Activated gamma-delta T cell (primary cell): ENCODE measurements around the gene CATSPER1.
"Not testable (repeated sequence)": the region's sequence is repeated elsewhere in the genome, so short reads cannot be mapped to it uniquely, and the experiment has no call there.

ENCODE experiments used
- DNase-seq: peaks from one replicate; lab custom pipeline; 2025; lab: John Stamatoyannopoulos, UW

The CATSPER1 gene

DNA sequence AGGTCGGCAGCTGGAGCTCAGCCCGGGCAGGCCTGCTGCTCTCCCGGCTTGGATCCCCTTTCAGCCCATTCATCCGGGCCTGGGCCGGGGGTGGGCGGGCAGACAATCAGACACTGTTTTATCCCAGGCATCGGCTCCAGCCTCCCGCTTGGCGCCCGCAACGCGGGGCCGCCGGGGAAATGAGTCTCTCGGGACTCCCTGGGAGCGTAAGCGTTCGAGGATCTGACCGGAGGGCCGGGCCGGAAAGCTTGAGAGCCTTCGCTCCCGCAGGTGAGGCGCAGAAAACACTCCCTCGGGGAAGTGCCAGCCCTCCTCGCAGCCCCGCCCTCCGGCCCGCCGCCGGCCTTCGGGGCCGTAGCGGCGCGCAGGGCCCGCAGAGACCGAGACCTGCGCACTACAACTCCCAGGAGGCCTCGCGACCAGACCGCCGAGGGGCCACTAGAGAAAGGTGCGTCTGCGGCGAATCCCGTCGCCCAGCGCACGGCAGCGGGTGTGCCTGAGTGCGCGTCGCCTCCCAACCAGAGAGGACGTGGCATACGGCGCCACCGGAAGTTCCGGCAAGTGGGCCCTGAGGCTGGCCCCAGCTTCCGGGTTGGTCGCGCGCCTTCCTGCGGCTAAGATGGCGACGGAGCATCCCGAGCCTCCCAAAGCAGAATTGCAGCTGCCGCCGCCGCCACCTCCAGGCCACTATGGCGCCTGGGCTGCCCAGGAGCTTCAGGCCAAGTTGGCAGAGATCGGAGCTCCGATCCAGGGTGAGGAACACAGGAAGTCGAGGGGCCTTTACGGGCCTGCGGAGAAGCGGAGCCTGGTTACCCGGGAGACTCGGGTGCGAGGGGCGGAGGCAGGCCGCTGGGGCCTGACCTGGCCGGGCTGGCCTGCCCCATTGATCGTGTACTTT lies 25.7 kb upstream of the CATSPER1 start, which contains the start of gene SF3B2:
SF3B2 (plus strand) TSS at position 599 of the 898 bp plus-strand sequence; CDS start at position 620, 21 bp downstream.
- peak; percentile 95 for DNase-seq

DNA sequence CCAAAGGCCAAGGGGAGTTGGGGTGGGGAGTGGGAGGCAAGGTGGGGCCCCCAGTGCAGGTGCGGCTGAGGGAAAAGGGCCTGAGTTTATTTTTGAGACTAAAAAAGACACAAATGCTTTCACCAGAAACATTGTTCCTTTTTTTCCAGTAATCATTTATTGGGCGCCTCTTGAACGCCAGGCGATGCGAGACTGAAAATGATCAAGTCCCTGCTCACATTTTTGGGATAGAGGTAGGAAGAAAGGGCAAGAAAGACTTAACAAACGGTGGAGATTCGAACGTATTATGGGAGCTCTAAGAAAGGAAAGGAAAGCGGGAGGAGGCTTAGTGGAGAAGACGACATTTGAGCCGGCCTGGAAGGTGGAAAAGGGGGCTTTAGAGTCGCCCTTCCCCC lies 25.1 kb upstream of the CATSPER1 start:
- DNase-seq = no peak

DNA sequence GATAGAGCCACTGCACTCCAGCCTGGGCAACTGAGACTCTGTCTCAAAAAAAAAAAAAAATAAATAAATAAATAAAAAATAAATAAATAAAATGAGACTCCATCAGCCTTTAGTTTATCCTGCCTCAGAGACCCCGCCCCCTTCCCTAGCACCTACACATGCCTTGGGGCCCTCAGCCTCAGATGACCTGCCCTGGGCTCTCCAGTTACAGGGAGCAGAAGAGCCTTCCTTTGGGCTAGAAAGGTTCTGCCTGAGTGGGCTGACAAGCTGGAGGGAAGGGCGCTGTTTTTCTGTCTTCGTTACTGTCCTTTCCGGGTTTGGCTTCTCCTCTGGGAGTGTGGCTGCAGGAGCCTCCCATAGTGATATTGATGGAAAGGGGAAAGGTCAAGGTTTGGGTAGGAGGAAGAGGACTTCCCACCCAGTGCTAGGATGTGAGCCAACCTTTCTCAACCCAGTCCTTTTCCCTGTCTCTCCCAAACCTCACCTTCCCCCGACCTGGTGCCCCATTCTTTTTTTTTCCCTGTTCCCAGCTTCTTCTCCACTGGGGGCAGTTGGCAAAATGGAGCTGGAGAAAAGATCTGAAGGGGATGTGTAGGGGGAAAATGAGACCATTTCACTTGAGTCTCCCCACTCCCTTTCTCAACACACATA lies 24.4 kb upstream of the CATSPER1 start:
- DNase-seq = no peak

DNA sequence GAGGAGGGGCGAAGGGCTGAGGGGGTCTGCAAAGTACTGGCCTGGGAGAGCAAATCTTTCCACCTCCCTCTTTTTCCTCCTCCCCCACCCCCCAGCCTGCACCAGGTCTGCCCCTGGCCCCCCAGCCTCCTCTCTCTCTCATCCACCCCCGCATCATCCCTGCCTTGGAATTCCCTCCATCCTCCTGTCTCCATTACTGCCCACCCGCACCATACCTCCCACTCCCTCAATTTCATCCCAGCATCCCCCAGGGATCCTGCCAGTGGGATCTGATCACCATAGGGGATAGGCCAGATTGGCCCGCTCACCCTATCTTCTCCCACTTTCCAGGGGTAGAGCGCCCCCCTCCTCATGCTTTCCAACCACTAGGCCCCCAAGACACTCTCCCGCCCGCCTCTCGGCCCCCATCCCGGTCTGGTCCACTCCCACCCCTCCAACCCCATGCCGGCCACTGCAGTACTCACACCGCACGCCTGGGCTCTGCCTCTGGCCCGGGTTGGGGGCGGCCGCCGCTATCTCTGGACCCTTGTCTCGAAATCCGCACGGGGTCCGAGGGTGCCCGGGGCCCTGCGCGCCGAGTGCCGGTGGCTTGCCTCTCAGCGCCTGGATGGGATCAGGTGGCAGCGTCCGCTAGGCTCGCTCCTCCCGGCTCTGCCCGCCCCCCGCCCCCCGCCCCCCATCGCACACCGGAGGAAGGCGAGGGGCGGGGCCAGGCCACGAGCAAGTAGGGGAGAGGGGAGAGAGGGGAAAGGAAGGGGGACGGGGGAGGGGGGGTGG lies 22.5 kb upstream of the CATSPER1 start, which contains the start of gene GAL3ST3:
GAL3ST3 (minus strand) TSS at position 615 of the 777 bp plus-strand sequence. CDS start 3,746 bp downstream, outside the sequence.
- DNase-seq = no peak

DNA sequence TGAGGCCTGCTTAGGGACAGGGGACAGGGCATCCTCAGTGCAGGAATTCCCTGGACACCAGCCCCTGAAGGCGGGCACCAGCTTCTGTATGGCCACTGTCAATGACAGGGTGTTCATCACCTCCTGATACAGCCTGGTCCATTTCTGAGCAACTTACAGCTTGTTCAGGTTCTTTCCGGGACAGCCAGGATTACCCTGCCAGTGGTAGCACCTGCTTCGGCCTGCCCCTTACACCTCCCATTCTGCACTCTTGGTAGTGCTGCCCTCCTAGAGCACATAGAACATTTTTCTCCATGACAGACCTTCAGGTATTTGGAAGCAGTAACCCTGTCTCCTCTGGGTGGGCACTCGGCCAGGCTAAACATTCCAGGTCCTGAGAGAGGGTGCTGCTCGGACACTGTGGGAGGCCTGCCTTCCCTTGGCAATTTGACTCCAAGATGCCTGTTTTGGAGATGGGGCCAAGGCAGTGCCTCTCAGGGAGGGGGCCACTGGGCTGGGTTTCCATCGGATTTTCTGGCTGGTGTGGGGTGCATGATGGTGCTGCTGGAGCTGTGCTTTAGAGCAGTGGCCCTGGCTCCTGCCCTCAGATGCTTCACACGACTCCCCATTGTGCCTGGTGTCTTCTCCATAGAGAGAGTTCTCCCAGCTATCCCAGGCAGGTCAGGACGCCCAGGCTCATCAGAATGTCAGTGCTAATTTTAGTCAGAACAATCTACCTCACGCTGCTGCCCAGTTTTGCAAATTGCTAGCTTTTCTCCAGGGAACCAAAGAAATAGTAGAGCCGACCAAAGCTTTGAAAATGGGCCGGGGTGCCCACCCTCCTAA lies 21.5 kb upstream of the CATSPER1 start:
- no peak for DNase-seq

DNA sequence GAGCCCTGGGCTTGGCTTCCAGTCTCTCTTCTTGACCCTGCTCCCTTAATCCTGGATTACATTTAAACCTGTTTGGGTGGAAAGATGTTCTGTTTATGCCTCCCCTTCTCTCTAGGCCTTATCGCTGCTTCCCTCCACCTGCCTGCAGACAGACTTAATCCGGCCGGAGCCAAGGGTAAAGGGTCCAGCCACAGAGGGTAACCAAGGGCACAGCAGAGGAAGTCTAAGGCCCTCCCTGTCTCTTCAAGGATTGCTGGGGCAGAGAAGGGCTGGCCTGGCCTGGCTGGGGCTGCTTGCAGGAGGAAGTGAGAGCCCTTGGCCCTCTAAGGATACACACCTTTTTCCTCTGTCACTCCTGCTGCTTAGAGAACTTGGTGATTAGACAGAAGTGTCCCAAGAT lies 20.6 kb upstream of the CATSPER1 start:
- DNase-seq = no peak

DNA sequence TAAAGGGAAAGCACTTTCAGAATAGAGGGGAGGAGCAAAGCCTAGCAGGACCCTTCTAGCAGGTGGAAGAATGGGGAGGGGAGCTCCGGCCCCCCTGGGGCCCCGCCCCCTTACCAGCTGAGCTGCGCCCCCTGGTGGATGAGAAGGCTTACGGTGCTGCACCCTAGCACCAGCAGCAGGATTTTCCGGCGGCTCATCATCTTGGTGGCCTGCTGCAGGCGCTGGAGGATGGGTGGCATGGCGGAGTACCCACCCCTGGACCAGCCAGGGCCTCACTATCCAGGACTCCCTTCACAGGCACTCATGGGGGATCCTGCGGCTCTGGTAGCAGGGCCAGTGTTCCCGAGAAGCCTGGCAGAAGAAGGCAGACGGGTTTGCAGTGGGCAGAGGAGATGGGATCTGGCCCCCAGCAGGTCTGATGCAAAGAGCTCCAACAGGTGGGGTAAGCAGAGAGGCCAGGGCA lies 18.9 kb upstream of the CATSPER1 start:
- DNase-seq = peak; percentile 42

DNA sequence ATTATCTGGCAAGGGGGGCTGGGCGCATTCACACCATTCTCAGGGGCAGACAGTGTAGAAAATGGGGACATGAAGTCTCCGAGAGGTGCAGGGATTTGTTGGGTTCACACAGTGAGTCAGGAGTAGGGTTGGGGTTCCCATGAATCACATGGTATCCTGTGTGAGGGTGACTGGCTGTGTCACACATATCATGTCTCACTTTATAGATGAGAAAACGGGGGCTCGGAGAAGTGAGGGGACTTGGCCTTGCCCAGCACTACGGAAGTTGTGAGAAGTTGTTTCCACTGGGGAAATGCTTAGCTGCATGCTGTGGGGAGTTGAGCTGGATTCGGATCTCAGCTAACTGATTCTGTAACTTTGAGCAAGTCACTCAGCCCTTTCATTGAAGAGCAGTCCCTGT lies 18.5 kb upstream of the CATSPER1 start:
- no peak for DNase-seq

DNA sequence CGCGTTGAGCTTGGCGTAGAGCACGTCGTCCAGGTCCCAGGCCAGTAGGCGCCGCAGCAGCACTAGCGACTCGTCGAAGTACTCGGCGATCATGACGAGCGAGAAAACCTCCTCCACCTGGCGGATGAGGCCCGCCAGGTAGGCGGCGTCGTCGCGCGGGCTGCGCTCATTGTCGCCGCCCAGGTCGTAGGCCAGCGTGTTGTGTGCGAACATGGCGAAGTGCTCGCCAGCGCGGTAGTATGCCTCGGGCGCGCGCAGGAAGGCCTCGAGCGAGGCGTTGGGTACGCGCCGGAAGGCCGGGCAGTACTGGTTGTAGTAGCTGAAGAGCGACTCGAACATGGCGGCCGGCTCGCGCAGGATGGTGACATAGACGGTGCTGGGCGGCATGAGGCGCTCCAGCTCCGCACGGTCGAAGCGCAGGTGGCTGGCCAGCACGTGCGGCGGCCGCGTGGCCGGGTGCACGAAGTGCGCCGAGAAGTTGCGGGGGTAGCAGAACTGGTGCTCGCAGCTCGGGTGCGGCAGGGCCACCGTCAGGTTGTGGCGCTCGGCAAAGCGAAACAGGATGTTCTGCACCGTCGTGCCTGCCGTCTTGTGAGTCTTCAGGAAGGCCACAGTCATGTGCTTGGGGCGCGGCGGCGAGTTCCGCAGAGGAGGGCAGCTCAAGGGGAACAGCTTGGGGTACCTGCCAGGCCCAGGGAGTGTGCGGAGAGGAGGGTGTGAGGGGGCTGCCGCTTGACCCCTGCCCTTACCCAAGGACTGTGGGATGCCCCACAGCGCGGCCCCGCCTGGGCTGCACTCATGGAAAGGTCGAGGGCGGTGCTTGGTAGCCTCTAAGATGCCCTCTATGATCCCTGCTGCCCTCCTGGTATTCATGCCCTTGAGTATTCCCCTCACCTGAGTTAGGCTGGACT lies 17.0 kb upstream of the CATSPER1 start:
- DNase-seq = no peak

DNA sequence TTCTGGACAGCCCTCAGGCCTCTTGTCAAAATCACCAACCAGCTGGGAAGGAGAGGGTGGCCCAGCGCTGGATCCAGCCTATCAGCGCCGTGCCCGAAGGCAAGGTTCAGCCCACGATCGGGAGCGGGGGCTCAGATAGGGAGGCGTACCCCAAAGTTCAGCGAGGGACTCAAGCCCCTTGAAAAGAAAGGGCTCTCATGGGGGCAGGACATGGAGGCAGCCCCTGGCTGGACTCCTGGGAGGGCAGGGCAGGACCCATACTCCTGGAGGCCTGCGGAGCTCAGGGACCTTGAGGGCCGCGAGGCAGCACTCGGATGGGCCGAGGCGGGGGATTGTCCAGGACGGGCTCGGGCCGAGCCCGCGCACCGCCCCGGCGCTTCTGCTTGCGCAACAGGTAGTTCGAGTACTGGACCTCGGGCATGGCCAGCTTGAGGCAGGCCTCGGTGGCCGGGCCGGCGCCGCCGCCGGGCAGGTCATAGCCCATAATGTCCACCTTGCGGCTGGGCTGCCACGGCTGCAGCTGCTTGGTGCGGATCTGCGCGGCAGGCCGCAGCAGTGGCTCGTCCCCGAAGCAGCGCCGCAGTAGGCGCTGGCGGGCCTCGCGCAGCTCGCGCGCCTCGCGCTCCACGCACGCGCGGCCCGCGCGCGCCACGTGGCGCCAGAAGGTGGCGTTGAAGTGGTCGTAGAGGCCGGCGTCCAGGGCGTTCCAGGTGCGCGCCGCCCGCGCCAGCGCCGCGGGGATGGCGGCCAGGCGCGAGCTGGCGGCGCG lies 16.1 kb upstream of the CATSPER1 start:
- no peak for DNase-seq

DNA sequence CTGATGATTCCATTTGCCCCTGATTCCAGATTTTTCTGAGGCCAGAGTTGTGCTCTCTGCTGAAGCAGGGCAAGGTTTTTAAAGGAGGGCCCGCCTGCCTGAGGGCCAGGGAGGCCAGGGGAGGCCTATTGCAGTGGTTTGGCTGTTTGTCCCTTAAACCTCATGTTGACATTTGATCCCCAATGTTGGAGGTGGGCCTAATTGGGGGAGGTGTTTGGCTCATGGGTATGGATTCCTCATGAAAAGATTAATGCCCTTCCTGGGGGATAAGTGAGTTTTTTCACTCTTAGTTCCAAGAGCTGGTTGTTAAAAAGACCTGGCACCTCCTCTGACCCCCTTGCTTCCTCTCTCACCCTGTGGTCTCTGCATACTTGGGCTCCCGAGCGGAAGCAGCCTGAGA lies 13.5 kb upstream of the CATSPER1 start:
- no peak for DNase-seq

DNA sequence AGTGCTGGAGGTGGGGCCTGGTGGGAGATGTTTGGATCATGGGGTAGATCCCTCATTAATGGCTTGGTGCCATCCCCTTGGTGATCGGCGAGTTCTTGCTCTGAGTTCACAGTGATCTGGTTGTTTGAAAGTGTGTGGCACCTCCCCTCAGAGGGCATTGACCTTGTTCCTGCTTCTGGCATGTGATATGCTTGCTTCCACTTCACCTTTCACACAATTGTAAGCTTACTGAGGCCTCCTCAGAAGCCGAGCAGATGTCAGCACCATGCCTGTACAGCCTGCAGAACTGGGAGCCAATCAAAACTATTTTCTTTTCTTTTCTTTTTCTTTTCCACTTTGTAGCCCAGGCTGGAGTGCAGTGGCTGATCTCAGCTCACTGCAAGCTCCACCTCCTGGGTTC lies 11.0 kb upstream of the CATSPER1 start:
- no peak for DNase-seq

DNA sequence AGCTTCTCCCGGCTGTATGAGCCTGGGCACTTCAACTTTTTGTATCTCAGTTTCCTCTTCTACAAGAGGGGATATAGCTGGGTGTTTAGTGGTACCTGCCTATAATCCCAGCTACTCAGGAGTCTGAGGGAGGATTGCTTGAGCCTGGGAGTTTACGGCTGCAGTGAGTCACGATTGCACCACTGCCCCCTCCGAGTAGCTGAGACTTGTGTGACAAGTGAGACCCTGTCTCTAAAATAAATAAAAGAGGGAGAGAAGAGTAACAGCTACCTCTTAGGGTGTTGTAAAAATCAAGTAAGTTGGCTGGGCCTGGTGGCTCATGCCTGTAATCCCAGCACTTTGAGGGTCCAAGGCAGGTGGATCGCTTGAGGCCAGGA lies 10.0 kb upstream of the CATSPER1 start:
- DNase-seq = no peak

DNA sequence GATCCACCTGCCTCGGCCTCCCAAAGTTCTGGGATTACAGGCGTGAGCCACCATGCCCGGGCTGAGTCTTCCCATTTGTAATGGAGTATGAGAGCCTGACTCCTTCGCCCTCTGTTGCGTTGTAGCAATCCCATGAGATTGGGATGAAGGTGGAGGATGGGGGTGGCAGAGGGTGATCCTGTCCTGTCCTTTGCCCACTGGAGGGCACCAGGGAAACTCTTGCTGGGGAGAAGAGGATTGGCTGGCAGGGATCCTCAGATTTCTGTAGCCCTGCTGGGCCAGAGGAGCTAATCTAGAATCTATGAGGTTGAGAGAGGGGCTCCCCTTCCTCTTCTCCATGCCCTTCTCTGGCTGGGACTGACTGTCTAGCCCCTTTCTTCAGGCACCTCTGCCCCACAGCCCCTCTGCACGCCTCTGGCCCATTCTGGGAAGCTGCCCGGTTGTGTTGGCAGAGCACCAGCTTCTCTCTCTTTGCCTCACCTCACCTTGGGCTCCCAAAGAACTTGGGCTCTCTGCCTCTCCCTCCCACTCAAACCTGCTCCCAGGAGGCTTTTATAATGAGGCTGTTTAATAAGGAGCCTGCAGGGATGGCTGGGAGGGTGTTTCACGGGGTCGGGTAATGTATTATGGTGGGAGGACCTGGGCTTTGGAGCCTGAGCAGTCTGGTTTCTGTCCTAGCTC lies 9.5 kb upstream of the CATSPER1 start:
- no peak for DNase-seq

DNA sequence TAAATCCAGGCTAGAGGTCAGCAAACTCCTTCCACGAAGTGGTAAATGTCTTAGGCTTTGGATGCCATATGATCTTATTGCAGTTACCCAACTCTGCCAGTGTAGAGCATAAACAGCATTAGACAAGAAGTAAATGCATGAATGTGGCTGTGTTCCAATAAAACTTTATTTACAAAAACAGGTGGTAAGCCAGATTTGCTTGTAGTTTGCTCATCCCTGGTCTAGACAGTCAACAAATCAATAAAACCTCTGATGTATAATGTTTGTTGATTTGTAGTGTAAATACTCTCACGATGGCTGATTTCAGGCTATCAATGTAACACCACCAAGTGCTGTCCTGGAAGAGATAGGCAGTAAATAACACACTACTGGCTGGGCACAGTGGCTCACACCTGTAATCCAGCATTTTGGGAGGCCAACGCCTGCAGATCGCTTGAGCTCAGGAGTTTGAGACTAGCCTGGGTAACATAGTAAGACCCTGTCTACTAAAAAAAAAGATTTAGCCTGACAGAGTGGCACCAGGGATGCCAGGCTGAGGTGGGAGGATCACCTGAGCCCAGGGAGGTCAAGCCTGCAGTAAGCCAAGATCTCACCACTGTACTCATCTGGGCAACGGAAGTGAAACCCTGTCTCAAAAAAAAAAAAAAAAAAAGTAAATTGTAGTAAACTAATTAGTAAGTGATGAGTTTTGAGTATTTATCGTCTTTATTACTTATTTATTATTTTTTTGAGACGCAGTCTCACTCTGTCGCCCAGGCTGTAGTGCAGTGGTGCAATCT lies 6.9 kb upstream of the CATSPER1 start:
- no peak for DNase-seq

DNA sequence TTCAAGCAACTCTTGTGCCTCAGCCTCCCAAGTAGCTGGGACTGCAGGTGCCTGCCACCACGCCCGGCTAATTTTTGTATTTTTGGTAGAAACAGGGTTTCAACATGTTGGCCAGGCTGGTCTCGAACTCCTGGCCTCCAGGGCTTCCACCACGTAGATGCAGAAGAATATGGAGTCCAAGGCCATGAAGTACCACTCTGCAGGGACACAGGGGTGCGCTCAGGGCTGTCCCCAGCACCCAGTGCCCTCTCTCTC lies 3.2 kb downstream of the CATSPER1 start:
- DNase-seq = not testable (repeated sequence)

DNA sequence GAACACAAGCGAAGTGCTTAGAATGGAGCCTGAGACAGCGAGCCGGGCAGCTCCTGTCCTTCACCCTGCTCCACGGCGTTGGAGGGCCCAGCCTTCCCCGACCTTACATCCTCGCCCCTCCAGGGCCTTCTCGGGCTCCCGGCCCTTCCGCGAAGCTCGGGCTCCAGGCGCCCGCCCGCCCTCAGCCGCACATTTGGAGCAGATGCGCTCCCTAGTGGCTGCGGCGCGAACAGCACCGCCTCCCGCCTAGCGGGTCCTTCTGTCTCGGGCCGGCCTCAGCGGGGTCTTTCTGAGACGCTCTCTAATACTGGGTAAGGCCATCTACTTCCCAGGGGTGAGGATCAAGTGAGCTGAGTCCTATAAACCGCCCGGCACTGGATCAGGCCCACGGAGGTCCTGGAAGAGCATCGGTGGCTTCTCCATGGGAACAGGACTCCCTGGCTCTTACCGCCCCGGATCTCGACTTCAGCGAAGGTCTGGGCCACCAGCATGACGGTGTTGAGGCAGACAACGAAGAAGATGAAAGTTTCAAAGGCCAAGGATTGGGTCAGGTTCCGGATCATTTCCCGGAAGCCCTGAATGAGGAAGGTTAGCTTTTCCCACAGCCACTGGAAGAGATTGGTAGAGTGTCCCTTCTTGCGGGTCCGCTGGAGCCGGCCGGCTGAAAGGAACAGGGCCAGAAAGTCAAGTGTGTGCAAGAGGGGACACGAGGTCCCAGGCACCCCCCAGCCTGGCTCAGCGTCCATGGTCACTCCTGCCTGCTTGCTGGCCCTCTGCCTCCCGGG lies 3.7 kb downstream of the CATSPER1 start:
- peak; percentile 50 for DNase-seq
